GM12875 (cell line): ENCODE measurements around the gene USP34.
A peak's percentile ranks its signal among the peaks of the same experiment; 100 is the strongest.
"Not testable (repeated sequence)": the region's sequence is repeated elsewhere in the genome, so short reads cannot be mapped to it uniquely, and the experiment has no call there.

Experiments used
- H3K4me3 ChIP-seq: one replicate; pipeline ENCODE4 v1.5.1; 2011; ENCODE audit warnings: low read depth, low read length, control low read depth
- CTCF ChIP-seq: IDR thresholded peaks from 2 replicates; pipeline ENCODE4 v1.5.1; 2011; ENCODE audit warnings: low read depth, mild to moderate bottlenecking, control low read depth, inconsistent platforms, low read length, moderate library complexity, borderline replicate concordance; ENCODE audit not compliant: insufficient read depth

Gene USP34

GRCh38 chr2:61176755-61177726 is 293.8 kb downstream of the USP34 start:
- peak; percentile 8; the same call in 1 of the 2 replicates for TF ChIP-seq CTCF
- H3K4me3 ChIP-seq: peak overlapping the region; percentile 85

GRCh38 chr2:61175036-61175435 is 295.9 kb downstream of the USP34 start:
- H3K4me3 ChIP-seq: no peak overlapping the region

GRCh38 chr2:61173116-61173515 is 297.8 kb downstream of the USP34 start:
- H3K4me3 ChIP-seq: no peak overlapping the region
- TF ChIP-seq CTCF: no peak

More at GRCh38 chr2:61175036-61175435, 295.9 kb downstream of the USP34 start:
- TF ChIP-seq CTCF: no peak

- no peak overlapping the region for H3K4me3 ChIP-seq
- no peak for TF ChIP-seq CTCF
Measured at GRCh38 chr2:61172671-61173070, 298.2 kb downstream of the USP34 start.

GRCh38 chr2:61167579-61167978 is 303.3 kb downstream of the USP34 start:
- TF ChIP-seq CTCF: no peak
- H3K4me3 ChIP-seq: no peak overlapping the region

GRCh38 chr2:61165946-61166345 is 304.9 kb downstream of the USP34 start:
- H3K4me3 ChIP-seq: no peak overlapping the region
- TF ChIP-seq CTCF: no peak

- H3K4me3 ChIP-seq: not testable (repeated sequence)
Measured at GRCh38 chr2:61165082-61165481, 305.8 kb downstream of the USP34 start.
